AG04449 (cell line): ENCODE results near the gene NR2F1-AS1.
"Not testable (repeated sequence)": the region's sequence is repeated elsewhere in the genome, so short reads cannot be mapped to it uniquely, and the experiment has no call there.

Experiments
- CTCF ChIA-PET: fragments of 350-600 bp; formaldehyde crosslinking; extraction: SDS; loops from one replicate; lab custom pipeline; 2021; ENCODE audit warnings: antibody characterized with exemption; lab: Yijun Ruan, JAX
- POLR2A ChIA-PET: fragments of 400-600, 350-600 bp; formaldehyde crosslinking; extraction: SDS; loops from one replicate; lab custom pipeline; 2020; ENCODE audit warnings: antibody characterized with exemption, inconsistent platforms; lab: Yijun Ruan, JAX
- DNase-seq: peaks from one replicate; pipeline ENCODE4 v3.0.0-alpha.2; 2010; ENCODE audit warnings: low read depth, low spot score
- H3K4me3 ChIP-seq: 2 replicates; pipeline ENCODE4 v1.5.1; 2011; ENCODE audit warnings: low read depth, mild to moderate bottlenecking, control low read depth, low read length
- TF ChIP-seq, protein P1 (sequence below): IDR thresholded peaks from one replicate; pipeline ENCODE4 v1.5.1; 2011; ENCODE audit warnings: mild to moderate bottlenecking, moderate library complexity, low read length, control low read depth, inconsistent platforms; ENCODE audit not compliant: insufficient read depth; ENCODE audit errors: missing control alignments

The NR2F1-AS1 gene

DNA sequence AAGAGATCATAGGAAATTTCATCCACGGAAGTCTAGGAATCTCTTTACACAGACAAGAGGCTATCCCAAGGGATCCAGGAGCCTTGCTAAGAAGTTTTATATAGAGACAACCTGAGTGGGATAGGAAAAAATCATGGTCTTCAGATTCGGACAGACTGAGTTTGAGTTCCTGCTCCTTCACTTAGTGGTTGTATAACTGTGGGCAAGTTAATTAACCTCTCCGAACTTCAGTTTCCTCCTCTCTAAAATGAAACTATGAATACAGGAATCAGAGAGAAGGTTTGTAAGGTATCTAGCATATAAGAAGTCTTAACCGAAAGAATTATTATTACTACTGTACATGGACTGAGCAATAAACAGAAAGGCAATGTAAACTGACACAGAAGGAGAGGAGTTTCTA is 35.1 kb downstream of the NR2F1-AS1 start:
- CTCF ChIA-PET, result no interaction called here
- DNase-seq, result no peak
- TF ChIP-seq, protein P1, sequence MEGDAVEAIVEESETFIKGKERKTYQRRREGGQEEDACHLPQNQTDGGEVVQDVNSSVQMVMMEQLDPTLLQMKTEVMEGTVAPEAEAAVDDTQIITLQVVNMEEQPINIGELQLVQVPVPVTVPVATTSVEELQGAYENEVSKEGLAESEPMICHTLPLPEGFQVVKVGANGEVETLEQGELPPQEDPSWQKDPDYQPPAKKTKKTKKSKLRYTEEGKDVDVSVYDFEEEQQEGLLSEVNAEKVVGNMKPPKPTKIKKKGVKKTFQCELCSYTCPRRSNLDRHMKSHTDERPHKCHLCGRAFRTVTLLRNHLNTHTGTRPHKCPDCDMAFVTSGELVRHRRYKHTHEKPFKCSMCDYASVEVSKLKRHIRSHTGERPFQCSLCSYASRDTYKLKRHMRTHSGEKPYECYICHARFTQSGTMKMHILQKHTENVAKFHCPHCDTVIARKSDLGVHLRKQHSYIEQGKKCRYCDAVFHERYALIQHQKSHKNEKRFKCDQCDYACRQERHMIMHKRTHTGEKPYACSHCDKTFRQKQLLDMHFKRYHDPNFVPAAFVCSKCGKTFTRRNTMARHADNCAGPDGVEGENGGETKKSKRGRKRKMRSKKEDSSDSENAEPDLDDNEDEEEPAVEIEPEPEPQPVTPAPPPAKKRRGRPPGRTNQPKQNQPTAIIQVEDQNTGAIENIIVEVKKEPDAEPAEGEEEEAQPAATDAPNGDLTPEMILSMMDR, result no peak
- POLR2A ChIA-PET, result no interaction called here
- no peak overlapping the region for H3K4me3 ChIP-seq

DNA sequence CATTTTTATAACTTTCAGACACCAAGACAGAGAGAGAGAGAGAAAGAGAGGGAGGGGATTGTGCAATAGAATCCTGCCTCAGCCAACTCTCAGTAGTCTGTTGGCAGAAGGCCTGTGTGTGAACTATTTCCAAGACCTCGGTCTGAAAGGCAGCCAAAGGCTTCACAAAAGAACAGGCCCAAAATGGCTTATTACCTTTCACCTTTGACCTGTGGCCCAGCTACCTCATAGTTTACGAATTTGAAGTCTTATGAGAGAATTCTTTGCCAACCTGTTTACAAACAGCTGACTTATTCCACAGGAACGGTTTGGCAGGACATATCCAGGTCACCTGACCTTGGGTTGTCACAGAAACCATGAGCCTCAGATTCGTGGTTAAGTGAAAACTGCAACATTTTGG is 48.6 kb downstream of the NR2F1-AS1 start:
- peak; percentile 79 for DNase-seq
- POLR2A ChIA-PET, result no interaction called here
- H3K4me3 ChIP-seq, result no peak overlapping the region
- TF ChIP-seq, protein P1, result no peak
- CTCF ChIA-PET, result no interaction called here

DNA sequence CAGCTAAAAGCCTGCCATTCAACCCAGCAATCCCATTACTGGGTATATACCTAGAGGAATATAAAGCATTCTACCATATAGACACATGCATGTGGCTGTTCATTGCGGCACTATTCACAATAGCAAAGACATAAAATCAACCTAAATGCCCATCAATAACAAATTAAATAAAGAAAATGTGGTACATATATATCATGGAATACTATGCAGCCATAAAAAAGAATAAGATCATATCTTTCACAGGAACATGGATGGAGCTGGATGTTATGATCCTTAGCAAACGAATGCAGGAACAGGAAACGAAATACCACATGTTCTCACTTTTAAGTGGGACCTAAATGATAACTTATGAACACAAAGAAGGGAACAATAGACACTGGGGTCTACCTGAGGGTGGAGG is 59.2 kb downstream of the NR2F1-AS1 start:
- POLR2A ChIA-PET, DNase-seq, H3K4me3 ChIP-seq, CTCF ChIA-PET: not testable (repeated sequence)

DNA sequence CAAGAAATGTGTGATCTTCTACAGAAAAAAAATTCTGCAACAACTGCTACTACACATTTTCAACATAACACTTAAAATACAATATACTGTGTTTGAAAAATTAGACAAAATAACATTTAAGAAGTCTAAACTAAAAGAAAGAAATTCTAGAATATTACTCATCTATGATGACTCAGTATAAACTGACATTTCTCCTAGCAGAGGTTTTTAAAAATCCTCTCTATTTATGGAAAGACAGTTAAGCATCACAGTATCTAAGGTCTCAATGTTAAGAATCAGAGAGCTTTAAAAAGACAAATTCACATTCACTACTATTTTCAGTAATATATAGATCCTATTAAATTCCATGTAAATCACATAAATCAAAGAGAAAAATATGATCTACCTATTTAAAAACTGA is 61.3 kb downstream of the NR2F1-AS1 start:
- TF ChIP-seq, protein P1, result no peak
- no peak for DNase-seq
- POLR2A ChIA-PET, result no interaction called here
- CTCF ChIA-PET, result interaction anchor here (0.7 kb wide), 1 partner anchor 87 kb away, joined by 3 read pairs; no protein-coding TSS in a partner anchor
- no peak overlapping the region for H3K4me3 ChIP-seq

DNA sequence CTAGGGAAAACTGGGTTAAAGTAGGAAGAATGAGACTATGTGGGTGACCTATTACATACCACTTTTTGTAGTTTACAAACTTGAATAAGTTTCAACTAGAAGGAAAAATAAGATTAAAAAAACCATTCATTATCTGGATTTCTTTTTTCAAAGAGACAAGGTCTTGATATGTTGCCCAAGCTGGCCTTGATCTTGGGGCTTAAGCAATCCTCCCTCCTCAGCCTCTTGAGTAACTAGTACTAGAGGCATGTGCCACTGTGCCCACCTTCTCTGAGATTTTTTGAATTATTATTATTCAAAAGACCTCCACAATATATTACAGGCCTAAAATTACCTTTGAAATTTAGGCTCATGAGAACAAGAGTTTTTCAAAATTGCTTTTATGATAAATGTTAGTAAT is 63.2 kb downstream of the NR2F1-AS1 start:
- ChIA-PET POLR2A (no interaction called here), CTCF (no interaction called here)

DNA sequence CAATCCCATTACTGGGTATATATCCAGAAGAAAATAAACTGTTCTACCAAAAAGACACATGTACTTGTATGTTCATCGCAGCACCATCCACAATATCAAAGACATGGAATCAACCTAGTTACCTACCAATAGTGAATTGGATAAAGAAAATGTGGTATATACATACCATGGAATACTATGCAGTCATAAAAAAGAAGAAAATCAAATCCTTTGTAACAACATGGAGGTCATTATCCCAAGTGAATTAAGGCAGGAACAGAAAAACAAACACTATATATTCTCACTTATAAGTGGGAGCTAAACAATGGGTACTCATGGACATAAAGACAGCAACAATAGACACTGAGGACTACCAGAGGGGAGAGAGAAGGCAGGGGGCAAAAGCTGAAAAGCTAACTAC is 67.7 kb downstream of the NR2F1-AS1 start:
- no peak overlapping the region for H3K4me3 ChIP-seq
- TF ChIP-seq, protein P1, result no peak
- no peak for DNase-seq
- CTCF ChIA-PET, result no interaction called here
- POLR2A ChIA-PET, result no interaction called here

More for the DNA sequence above, 63.2 kb downstream of the NR2F1-AS1 start:
- TF ChIP-seq, protein P1, result no peak
- H3K4me3 ChIP-seq, result no peak overlapping the region
- no peak for DNase-seq

DNA sequence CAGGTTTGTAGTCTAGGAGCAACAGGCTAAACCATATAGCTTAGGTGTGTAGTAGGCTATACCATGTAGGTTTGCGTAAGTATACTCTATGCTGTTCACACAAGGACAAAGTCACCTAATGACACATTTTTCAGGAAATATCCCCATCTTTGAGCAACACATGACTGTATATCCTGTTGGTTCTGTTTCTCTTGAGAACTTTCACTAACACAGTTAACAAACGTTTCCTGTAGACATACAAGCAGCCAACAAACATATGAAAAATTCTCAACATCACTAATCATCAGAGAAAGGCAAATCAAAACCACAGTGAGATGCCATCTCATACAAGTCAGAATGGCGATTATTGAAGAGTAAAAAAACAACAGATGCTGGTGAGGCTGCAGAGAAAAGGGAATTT is 68.2 kb downstream of the NR2F1-AS1 start:
- TF ChIP-seq, protein P1, result no peak
- CTCF ChIA-PET, result no interaction called here
- peak; percentile 83 for DNase-seq
- H3K4me3 ChIP-seq, result no peak overlapping the region
- POLR2A ChIA-PET, result no interaction called here
